Calu3 (cell line): Measurements from ENCODE around the gene UBE2Z. TPM values are rescaled to one million over a fixed set of nuclear protein-coding genes. Genes with fewer than 3 reads are reported as not detected.
"Not testable (repeated sequence)": the region's sequence is repeated elsewhere in the genome, so short reads cannot be mapped to it uniquely, and the experiment has no call there.

Source experiments
- BruUV-seq: library from RNA; stranded (reverse); fragments of 400-500 nt; replicated peaks from 2 replicates; lab custom pipeline; 2021; lab: Mats Ljungman, UMichigan
- CTCF ChIA-PET: fragments of 300-600 bp; sonication (Branson Sonifier 250); formaldehyde crosslinking; loops from one replicate; lab custom pipeline; 2022; ENCODE audit warnings: antibody characterized with exemption; lab: Charles Lee
- DNase-seq: peaks from one replicate; pipeline ENCODE4 v3.0.0; 2022
- H3K27ac Mint-ChIP-seq: one replicate; pipeline ENCODE4 v1.8.0; 2022; ENCODE audit warnings: mixed read lengths; ENCODE audit not compliant: unreplicated experiment
- H3K27me3 Mint-ChIP-seq: one replicate; pipeline ENCODE4 v1.8.0; 2022; ENCODE audit warnings: mixed read lengths; ENCODE audit not compliant: unreplicated experiment
- H3K36me3 Mint-ChIP-seq: one replicate; pipeline ENCODE4 v1.8.0; 2022; ENCODE audit warnings: mild to moderate bottlenecking, moderate library complexity, mixed read lengths; ENCODE audit not compliant: insufficient read depth, unreplicated experiment
- H3K4me1 Mint-ChIP-seq: one replicate; pipeline ENCODE4 v1.8.0; 2022; ENCODE audit warnings: mild to moderate bottlenecking, low read depth, mixed read lengths; ENCODE audit not compliant: unreplicated experiment
- H3K4me3 Mint-ChIP-seq: one replicate; pipeline ENCODE4 v1.8.0; 2022; ENCODE audit warnings: mild to moderate bottlenecking, low read depth, moderate library complexity, mixed read lengths; ENCODE audit not compliant: unreplicated experiment
- H3K9me3 Mint-ChIP-seq: one replicate; pipeline ENCODE4 v1.8.0; 2022; ENCODE audit warnings: low read depth, mixed read lengths; ENCODE audit not compliant: unreplicated experiment
- CTCF ChIP-seq: fragments of 200-600 bp; IDR thresholded peaks from one replicate; pipeline ENCODE4 v1.8.0; 2022; ENCODE audit warnings: antibody characterized with exemption; ENCODE audit not compliant: unreplicated experiment
- intact Hi-C: fragments of 100-400 bp; cut with micrococcal nuclease; formaldehyde crosslinking; loops from one replicate; pipeline ENCODE4 v1.10.0; 2022; ENCODE audit not compliant: unreplicated experiment
- total RNA-seq: library from RNA; stranded (reverse); gene quantifications from 2 replicates; pipeline ENCODE4 v1.2.3, GENCODE V29; 2022

Gene UBE2Z
- total RNA-seq, 1 experiment from 2014 or later: 179 TPM

DNA sequence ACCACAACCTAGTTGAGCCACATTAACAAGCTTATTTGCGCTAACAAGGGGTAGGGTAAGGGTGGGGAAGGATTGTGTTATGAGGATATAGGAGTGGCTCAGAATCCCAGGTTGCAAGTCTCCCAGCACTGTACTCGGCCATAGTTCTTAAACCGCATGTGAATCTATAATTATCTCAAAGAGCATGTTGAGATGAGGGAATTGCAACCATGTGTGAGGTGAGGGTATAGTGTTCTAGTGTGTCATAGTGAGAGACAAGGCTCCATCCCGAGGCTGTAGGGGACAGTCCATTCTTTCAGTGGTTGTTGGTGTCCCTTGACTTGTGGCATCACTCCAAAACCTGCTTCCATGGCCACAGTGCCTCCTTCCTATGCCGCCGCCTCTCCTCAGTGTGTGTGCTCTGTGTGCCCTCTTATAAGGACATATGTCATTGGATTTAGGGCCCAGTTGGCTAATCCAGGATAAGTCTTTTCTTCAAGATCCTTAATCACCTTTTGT is 38.3 kb upstream of the UBE2Z start:
- peaks cover 22% of the 10 kb centered on the region for H3K36me3 Mint-ChIP-seq
- H3K4me3 Mint-ChIP-seq: no peak overlapping the region
- H3K4me1 Mint-ChIP-seq: peaks cover 54% of the 10 kb centered on the region
- TF ChIP-seq CTCF: no peak
- no peaks in the 10 kb centered on the region for H3K27me3 Mint-ChIP-seq
- no peak overlapping the region for H3K27ac Mint-ChIP-seq
- DNase-seq: no peak
- no peaks in the 10 kb centered on the region for H3K9me3 Mint-ChIP-seq
- CTCF ChIA-PET: interaction anchor here (2.9 kb wide), 1 partner anchor 9 kb away, joined by 12 read pairs; no protein-coding TSS in a partner anchor
- no TSS peak for BruUV-seq
- intact Hi-C loops: no loop called here

- H3K9me3 Mint-ChIP-seq: no peaks in the 10 kb centered on the region
- H3K4me1 Mint-ChIP-seq: peaks cover 54% of the 10 kb centered on the region
- intact Hi-C loops: no loop called here
- no peaks in the 10 kb centered on the region for H3K27me3 Mint-ChIP-seq
- no peak for TF ChIP-seq CTCF
- peak overlapping the region; percentile 81 for H3K27ac Mint-ChIP-seq
- H3K4me3 Mint-ChIP-seq: peak overlapping the region; percentile 37
- H3K36me3 Mint-ChIP-seq: peaks cover 16% of the 10 kb centered on the region
- no peak for DNase-seq
- CTCF ChIA-PET: interaction anchor here (0.6 to 2.9 kb wide), 6 partner anchors 8 to 844 kb away, joined by 3 to 12 read pairs (median 5); no protein-coding TSS in a partner anchor
- BruUV-seq: no TSS peak
These were observed 37.1 kb upstream of the UBE2Z start for GRCh38 chr17:48871035-48871550.

DNA sequence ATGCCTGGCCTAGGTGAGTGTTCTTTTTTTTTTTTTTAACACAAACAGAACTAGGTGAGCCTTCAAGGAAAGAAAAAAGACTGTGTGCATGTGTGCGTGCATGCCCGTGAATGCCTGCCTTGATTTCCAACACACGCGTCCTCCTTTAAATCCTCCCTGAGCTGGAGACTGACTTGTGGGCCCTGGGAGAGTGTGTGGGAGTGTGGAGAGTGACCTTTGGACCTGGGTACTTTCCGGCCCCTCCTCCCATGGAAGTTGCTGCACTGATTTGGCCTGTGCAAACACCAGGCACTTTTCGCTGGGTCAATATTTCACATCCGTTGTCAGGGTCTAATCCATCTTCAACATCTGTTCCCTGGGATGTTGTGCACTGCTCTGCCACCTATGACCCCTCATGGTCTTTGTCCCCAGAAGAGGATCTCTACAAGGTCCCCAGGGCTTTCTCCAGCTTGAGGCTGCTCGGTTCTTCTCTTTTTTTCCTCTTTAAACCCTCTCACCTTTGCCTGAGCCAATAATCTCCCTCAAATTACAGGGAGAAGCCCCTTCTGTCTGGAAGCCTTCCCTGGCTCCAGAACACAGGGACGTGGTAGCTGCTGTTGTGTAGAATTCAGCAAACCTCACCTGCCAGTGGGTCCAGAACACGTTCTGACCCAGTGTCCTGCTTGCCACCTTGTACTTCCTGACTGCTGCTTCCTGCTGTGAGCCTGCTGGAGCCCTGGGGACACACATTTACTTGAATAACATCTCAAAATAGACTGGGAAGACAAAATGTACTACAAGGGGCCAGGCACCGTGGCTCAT is 36.5 kb upstream of the UBE2Z start:
- intact Hi-C loops: no loop called here
- peaks cover 11% of the 10 kb centered on the region for H3K36me3 Mint-ChIP-seq
- no peaks in the 10 kb centered on the region for H3K9me3 Mint-ChIP-seq
- no TSS peak for BruUV-seq
- no peaks in the 10 kb centered on the region for H3K27me3 Mint-ChIP-seq
- H3K4me3 Mint-ChIP-seq: peak overlapping the region; percentile 37
- DNase-seq: peak; percentile 83
- peaks cover 54% of the 10 kb centered on the region for H3K4me1 Mint-ChIP-seq
- CTCF ChIA-PET: interaction anchor here (0.6 to 1.0 kb wide), 6 partner anchors 13 to 845 kb away, joined by 3 to 6 read pairs (median 4); no protein-coding TSS in a partner anchor
- TF ChIP-seq CTCF: no peak
- H3K27ac Mint-ChIP-seq: peak overlapping the region; percentile 81

DNA sequence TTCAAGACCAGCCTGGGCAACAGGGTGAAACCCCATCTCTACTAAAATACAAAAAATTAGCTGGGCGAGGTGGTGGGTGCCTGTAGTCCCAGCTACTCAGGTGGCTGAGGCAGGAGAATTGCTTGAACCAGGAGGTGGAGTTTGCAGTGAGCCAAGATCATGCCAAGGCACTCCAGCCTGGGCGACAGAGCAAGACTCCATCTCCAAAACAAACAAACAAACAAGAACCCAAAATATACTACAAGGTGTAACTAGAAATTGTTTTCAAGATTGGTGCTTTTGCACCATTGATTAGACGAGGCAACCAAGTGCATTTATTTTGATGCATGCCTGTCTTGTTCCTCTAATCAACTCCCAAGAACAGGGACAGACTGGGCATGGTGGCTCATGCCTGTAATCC is 35.8 kb upstream of the UBE2Z start:
- DNase-seq, H3K27me3 Mint-ChIP-seq, H3K9me3 Mint-ChIP-seq, intact Hi-C loops, BruUV-seq: not testable (repeated sequence)
- H3K4me1 Mint-ChIP-seq: peaks cover 54% of the 10 kb centered on the region
- CTCF ChIA-PET: interaction anchor here (0.7 to 1.4 kb wide), 4 partner anchors 12 to 509 kb away, joined by 3 to 5 read pairs (median 3); no protein-coding TSS in a partner anchor
- H3K4me3 Mint-ChIP-seq: peak overlapping the region; percentile 37
- peak overlapping the region; percentile 81 for H3K27ac Mint-ChIP-seq
- H3K36me3 Mint-ChIP-seq: peaks cover 11% of the 10 kb centered on the region
